ENCODE data around the gene METAP1D. TPM values are rescaled to one million over a fixed set of nuclear protein-coding genes. Genes with fewer than 3 reads are reported as not detected.

The METAP1D gene
- total and polyA plus RNA-seq, 4 donors, result 2.5 to 17.8 (median 3.0) TPM

DNA sequence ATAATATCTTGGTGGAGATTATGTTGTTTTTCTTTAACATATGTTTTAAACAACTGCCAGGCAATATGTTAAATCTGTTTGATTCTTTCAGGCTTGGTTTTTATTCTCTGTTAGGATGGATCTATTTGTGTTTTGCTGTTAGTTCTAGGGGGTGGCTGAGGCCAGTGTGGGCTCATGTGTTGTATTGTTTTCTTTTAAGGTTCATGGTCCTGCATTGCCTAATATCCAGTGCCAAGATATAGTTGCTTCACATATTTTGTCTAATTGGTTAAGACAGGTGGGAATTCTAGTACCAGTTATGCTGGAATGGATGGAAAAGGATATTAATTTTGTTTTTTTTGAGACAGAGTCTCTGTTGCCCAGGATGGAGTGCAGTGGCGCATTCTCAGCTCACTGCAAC, 7.6 kb downstream of the METAP1D start:
- Histone ChIP-seq H3K9me3 (ENCODE audit: control insufficient read depth in 4 of 4, insufficient read depth in 3 of 4, low read length in 3 of 4) (no peaks in the 10 kb centered on the region), H3K27me3 (ENCODE audit: control insufficient read depth in 3 of 3, insufficient read depth in 3 of 3, low read length in 2 of 3) (no peaks in the 10 kb centered on the region), H3K9ac (ENCODE audit: insufficient read depth in 1 of 2, low read length in 2 of 2) (no peak overlapping the region), H3K4me1 (ENCODE audit: control insufficient read depth in 5 of 5, insufficient read depth in 5 of 5, low read length in 5 of 5) (peaks cover 0 to 1% (median 0%) of the 10 kb centered on the region in 5 donors), H3K36me3 (ENCODE audit: control insufficient read depth in 4 of 4, insufficient read depth in 4 of 4, low read length in 4 of 4) (no peaks in the 10 kb centered on the region), H3K4me3 (no peak overlapping the region), H3K27ac (ENCODE audit: low read depth in 1 of 2, low read length in 1 of 2) (no peak overlapping the region)
- no peak for TF ChIP-seq CTCF (IDR thresholded peaks at IDR 0.05; ENCODE audit: control extremely low read depth, extremely low read depth)
- DNase-seq, result no peak
- 94 to 100% methylated on average over 1 of the region's 1 CpG for WGBS, 2 donors
- ATAC-seq (ENCODE audit: insufficient read depth, low FRiP score), result no peak

- DNase-seq (no peak), ATAC-seq (ENCODE audit: insufficient read depth, low FRiP score) (no peak)
- Histone ChIP-seq H3K4me3 (no peak overlapping the region), H3K27me3 (ENCODE audit: control insufficient read depth in 3 of 3, insufficient read depth in 3 of 3, low read length in 2 of 3) (no peaks in the 10 kb centered on the region), H3K9me3 (ENCODE audit: control insufficient read depth in 4 of 4, insufficient read depth in 3 of 4, low read length in 3 of 4) (no peaks in the 10 kb centered on the region), H3K9ac (ENCODE audit: insufficient read depth in 1 of 2, low read length in 2 of 2) (no peak overlapping the region), H3K36me3 (ENCODE audit: control insufficient read depth in 4 of 4, insufficient read depth in 4 of 4, low read length in 4 of 4) (no peaks in the 10 kb centered on the region), H3K4me1 (ENCODE audit: control insufficient read depth in 5 of 5, insufficient read depth in 5 of 5, low read length in 5 of 5) (peaks cover 0 to 1% (median 0%) of the 10 kb centered on the region in 5 donors), H3K27ac (ENCODE audit: low read depth in 1 of 2, low read length in 1 of 2) (no peak overlapping the region)
- WGBS, 2 donors, result 90 to 95% methylated on average over 4 of the region's 4 CpGs
- TF ChIP-seq CTCF (IDR thresholded peaks at IDR 0.05; ENCODE audit: control extremely low read depth, extremely low read depth), result no peak
These were observed 10.1 kb downstream of the METAP1D start for GRCh38 chr2:172009823-172010222.

DNA sequence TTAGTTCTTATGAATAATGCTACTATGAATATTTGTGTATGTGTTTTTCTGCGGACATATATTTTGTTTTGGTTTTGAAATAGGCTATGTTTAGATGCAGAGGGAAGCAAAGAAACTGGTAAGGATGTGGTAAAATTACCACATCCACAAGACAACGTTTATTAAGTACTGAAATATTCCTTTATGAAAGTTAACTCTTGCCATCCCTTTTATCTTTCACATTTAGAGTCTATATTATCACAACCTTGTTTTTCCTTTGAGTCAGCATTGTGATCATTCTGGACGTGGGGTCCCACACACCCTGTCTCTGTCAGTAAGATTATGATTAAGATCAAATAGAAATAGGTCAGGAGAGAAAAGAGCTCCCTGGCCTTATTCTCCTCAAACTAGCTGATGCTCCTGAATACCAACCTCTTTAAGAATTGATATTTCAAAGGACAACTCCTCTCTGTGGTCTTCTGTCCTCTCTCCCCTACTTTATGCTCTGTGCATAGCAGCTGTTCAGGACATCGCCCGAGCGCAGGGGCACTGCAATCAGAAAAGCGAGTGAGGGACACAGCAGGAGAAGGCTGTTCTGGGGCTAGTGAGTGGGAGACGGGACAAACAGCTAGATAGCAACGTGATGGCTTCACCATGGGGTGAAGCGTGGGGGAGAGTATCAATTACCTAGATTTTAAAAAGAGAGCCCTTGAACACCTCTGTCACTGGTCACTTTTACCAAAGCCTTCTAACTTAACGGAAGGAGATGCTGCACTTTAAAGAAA, 12.2 kb downstream of the METAP1D start:
- Histone ChIP-seq H3K9me3 (ENCODE audit: control insufficient read depth in 4 of 4, insufficient read depth in 3 of 4, low read length in 3 of 4) (no peaks in the 10 kb centered on the region), H3K27me3 (ENCODE audit: control insufficient read depth in 3 of 3, insufficient read depth in 3 of 3, low read length in 2 of 3) (no peaks in the 10 kb centered on the region), H3K27ac (ENCODE audit: low read depth in 1 of 2, low read length in 1 of 2) (no peak overlapping the region), H3K9ac (ENCODE audit: insufficient read depth in 1 of 2, low read length in 2 of 2) (no peak overlapping the region), H3K36me3 (ENCODE audit: control insufficient read depth in 4 of 4, insufficient read depth in 4 of 4, low read length in 4 of 4) (no peaks in the 10 kb centered on the region), H3K4me3 (no peak overlapping the region), H3K4me1 (ENCODE audit: control insufficient read depth in 5 of 5, insufficient read depth in 5 of 5, low read length in 5 of 5) (peaks cover 0 to 1% (median 0%) of the 10 kb centered on the region in 5 donors)
- 39 to 69% methylated on average over 11 of the region's 11 CpGs for WGBS, 2 donors
- ATAC-seq (ENCODE audit: insufficient read depth, low FRiP score) (no peak), DNase-seq (no peak)
- TF ChIP-seq CTCF (IDR thresholded peaks at IDR 0.05; ENCODE audit: control extremely low read depth, extremely low read depth), result no peak

Data from lung (tissue), 12 donors.